ENCODE data around the gene DLGAP1.

Gene DLGAP1

GRCh38 chr18:3634250-3634939 is 820.7 kb downstream of the DLGAP1 start:
- no peak for ATAC-seq
- TF ChIP-seq BACH2 (CRISPR knock-in tag; IDR thresholded peaks at IDR 0.05; ENCODE audit: borderline replicate concordance) (no peak), ZNF565 (CRISPR knock-in tag; conservative IDR thresholded peaks at IDR 0.05; ENCODE audit: low read depth) (no peak), OSR1 (CRISPR knock-in tag; IDR thresholded peaks at IDR 0.05) (no peak), ZNF8 (CRISPR knock-in tag; IDR thresholded peaks at IDR 0.05) (no peak), PPARA (CRISPR knock-in tag; IDR thresholded peaks at IDR 0.05; ENCODE audit: borderline replicate concordance) (no peak), CSRNP3 (CRISPR knock-in tag; IDR thresholded peaks at IDR 0.05) (no peak), ZFP3 (CRISPR knock-in tag; IDR thresholded peaks at IDR 0.05) (no peak), TCF4 (CRISPR knock-in tag; IDR thresholded peaks at IDR 0.05; ENCODE audit: borderline replicate concordance) (no peak)
- TF ChIP-seq, protein P1, sequence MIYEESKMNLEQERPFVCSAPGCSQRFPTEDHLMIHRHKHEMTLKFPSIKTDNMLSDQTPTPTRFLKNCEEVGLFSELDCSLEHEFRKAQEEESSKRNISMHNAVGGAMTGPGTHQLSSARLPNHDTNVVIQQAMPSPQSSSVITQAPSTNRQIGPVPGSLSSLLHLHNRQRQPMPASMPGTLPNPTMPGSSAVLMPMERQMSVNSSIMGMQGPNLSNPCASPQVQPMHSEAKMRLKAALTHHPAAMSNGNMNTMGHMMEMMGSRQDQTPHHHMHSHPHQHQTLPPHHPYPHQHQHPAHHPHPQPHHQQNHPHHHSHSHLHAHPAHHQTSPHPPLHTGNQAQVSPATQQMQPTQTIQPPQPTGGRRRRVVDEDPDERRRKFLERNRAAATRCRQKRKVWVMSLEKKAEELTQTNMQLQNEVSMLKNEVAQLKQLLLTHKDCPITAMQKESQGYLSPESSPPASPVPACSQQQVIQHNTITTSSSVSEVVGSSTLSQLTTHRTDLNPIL (CRISPR knock-in tag; IDR thresholded peaks at IDR 0.05; ENCODE audit: low read depth) = no peak

DNA sequence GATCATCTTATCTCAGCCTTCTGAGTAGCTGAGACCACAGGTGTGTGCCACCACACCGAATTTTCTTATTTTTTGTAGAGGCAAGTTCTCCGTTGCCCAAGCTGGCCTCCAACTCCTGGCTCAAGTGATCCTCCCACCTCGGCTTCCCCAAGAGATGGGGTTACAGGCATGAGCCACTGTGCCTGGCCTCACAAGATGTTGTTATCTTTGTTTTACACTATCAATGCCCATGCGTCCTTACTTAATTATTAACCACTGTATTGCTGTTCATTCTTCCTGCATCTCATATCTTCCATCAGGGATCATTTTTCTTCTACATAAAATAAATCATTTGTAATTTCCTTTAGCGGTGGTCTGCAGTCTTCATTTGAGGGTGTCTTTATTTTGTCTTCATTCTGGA is 823.2 kb downstream of the DLGAP1 start:
- TF ChIP-seq ZFP3 (CRISPR knock-in tag; IDR thresholded peaks at IDR 0.05) (no peak), ESRRG (CRISPR knock-in tag; IDR thresholded peaks at IDR 0.05) (no peak), CSRNP3 (CRISPR knock-in tag; IDR thresholded peaks at IDR 0.05) (no peak), RARB (CRISPR knock-in tag; IDR thresholded peaks at IDR 0.05) (no peak), ISL1 (CRISPR knock-in tag; IDR thresholded peaks at IDR 0.05) (no peak), BACH2 (CRISPR knock-in tag; IDR thresholded peaks at IDR 0.05; ENCODE audit: borderline replicate concordance) (no peak), ZNF565 (CRISPR knock-in tag; conservative IDR thresholded peaks at IDR 0.05; ENCODE audit: low read depth) (no peak), PPARA (CRISPR knock-in tag; IDR thresholded peaks at IDR 0.05; ENCODE audit: borderline replicate concordance) (no peak), GLIS3 (CRISPR knock-in tag; IDR thresholded peaks at IDR 0.05) (no peak)
- TF ChIP-seq, protein P2, sequence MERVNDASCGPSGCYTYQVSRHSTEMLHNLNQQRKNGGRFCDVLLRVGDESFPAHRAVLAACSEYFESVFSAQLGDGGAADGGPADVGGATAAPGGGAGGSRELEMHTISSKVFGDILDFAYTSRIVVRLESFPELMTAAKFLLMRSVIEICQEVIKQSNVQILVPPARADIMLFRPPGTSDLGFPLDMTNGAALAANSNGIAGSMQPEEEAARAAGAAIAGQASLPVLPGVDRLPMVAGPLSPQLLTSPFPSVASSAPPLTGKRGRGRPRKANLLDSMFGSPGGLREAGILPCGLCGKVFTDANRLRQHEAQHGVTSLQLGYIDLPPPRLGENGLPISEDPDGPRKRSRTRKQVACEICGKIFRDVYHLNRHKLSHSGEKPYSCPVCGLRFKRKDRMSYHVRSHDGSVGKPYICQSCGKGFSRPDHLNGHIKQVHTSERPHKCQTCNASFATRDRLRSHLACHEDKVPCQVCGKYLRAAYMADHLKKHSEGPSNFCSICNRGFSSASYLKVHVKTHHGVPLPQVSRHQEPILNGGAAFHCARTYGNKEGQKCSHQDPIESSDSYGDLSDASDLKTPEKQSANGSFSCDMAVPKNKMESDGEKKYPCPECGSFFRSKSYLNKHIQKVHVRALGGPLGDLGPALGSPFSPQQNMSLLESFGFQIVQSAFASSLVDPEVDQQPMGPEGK (CRISPR knock-in tag; IDR thresholded peaks at IDR 0.05; ENCODE audit: borderline replicate concordance) = no peak
- TF ChIP-seq, protein P1 (CRISPR knock-in tag; IDR thresholded peaks at IDR 0.05; ENCODE audit: low read depth) = no peak
- ATAC-seq = no peak

DNA sequence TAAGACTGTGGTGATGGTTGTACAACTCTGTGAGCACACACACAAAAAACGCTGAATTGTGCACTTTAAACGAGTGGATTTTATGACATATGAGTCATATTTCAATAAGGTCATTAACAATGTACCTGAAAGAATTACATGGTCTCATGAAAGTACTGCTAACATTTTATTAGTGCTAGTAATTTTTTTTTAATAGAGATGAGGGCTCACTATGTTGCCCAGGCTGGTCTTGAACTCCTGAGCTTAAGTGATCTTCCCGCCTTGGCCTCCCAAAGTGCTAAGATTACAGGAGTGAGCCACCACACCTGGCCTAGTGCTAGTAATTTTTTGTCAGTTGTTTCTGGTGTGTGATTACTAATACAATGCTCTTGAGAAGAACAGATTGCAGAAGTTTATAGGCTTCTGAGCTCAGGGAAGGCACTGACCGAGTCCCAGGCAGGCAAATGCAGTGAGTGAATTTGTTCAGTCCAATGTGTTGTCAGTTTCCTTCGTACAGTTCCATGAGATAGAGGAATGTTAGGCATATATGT is 828.1 kb downstream of the DLGAP1 start:
- TF ChIP-seq SNAI2 (CRISPR knock-in tag; IDR thresholded peaks at IDR 0.05) (no peak), ZNF565 (CRISPR knock-in tag; conservative IDR thresholded peaks at IDR 0.05; ENCODE audit: low read depth) (no peak), ZNF8 (CRISPR knock-in tag; IDR thresholded peaks at IDR 0.05) (no peak), ZFP30 (CRISPR knock-in tag; IDR thresholded peaks at IDR 0.05) (no peak), TOX (CRISPR knock-in tag; IDR thresholded peaks at IDR 0.05; ENCODE audit: borderline replicate concordance) (no peak), ESRRG (CRISPR knock-in tag; IDR thresholded peaks at IDR 0.05) (no peak), GLIS3 (CRISPR knock-in tag; IDR thresholded peaks at IDR 0.05) (no peak)
- TF ChIP-seq, protein P3, sequence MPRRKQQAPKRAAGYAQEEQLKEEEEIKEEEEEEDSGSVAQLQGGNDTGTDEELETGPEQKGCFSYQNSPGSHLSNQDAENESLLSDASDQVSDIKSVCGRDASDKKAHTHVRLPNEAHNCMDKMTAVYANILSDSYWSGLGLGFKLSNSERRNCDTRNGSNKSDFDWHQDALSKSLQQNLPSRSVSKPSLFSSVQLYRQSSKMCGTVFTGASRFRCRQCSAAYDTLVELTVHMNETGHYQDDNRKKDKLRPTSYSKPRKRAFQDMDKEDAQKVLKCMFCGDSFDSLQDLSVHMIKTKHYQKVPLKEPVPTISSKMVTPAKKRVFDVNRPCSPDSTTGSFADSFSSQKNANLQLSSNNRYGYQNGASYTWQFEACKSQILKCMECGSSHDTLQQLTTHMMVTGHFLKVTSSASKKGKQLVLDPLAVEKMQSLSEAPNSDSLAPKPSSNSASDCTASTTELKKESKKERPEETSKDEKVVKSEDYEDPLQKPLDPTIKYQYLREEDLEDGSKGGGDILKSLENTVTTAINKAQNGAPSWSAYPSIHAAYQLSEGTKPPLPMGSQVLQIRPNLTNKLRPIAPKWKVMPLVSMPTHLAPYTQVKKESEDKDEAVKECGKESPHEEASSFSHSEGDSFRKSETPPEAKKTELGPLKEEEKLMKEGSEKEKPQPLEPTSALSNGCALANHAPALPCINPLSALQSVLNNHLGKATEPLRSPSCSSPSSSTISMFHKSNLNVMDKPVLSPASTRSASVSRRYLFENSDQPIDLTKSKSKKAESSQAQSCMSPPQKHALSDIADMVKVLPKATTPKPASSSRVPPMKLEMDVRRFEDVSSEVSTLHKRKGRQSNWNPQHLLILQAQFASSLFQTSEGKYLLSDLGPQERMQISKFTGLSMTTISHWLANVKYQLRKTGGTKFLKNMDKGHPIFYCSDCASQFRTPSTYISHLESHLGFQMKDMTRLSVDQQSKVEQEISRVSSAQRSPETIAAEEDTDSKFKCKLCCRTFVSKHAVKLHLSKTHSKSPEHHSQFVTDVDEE (CRISPR knock-in tag; IDR thresholded peaks at IDR 0.05) = no peak
- ATAC-seq = no peak

Measured in SK-N-SH treated with all-trans-retinoic acid at 6 μM for 48 hours (cell line).